ENCODE measurements around the gene FCRLA.

The FCRLA gene

GRCh38 chr1:161731981-161732718, 25.1 kb downstream of the FCRLA start:
- H3K36me3 ChIP-seq (ENCODE audit: insufficient read depth): no peaks in the 10 kb centered on the region
- H4K20me1 ChIP-seq (ENCODE audit: insufficient read depth): no peaks in the 10 kb centered on the region
- TF ChIP-seq CTCF (conservative IDR thresholded peaks at IDR 0.05; ENCODE audit: low read depth, low read length): no peak
- no peak overlapping the region for H3K27ac ChIP-seq
- no peak overlapping the region for H2AFZ ChIP-seq (ENCODE audit: low read depth)
- H3K79me2 ChIP-seq (ENCODE audit: insufficient read depth, low read depth): no peaks in the 10 kb centered on the region
- H3K4me3 ChIP-seq (IDR thresholded peaks at IDR 0.05; ENCODE audit: insufficient read depth, low read depth, low read length): no peak overlapping the region
- H3K27me3 ChIP-seq (ENCODE audit: insufficient read depth, low read depth): no peaks in the 10 kb centered on the region
- H3K4me2 ChIP-seq: no peak overlapping the region
- H3K9ac ChIP-seq: no peak overlapping the region
- peaks cover 28% of the 10 kb centered on the region for H3K4me1 ChIP-seq (ENCODE audit: low read depth, poor library complexity, severe bottlenecking)

GRCh38 chr1:161733526-161733925, 26.5 kb downstream of the FCRLA start:
- no peak for TF ChIP-seq CTCF (conservative IDR thresholded peaks at IDR 0.05; ENCODE audit: low read depth, low read length)
- Histone ChIP-seq H3K9ac (no peak overlapping the region), H3K27ac (no peak overlapping the region), H3K36me3 (ENCODE audit: insufficient read depth) (no peaks in the 10 kb centered on the region), H3K4me1 (ENCODE audit: low read depth, poor library complexity, severe bottlenecking) (peaks cover 19% of the 10 kb centered on the region), H3K79me2 (ENCODE audit: insufficient read depth, low read depth) (no peaks in the 10 kb centered on the region), H3K4me2 (no peak overlapping the region), H3K27me3 (ENCODE audit: insufficient read depth, low read depth) (no peaks in the 10 kb centered on the region), H3K4me3 (IDR thresholded peaks at IDR 0.05; ENCODE audit: insufficient read depth, low read depth, low read length) (no peak overlapping the region), H4K20me1 (ENCODE audit: insufficient read depth) (no peaks in the 10 kb centered on the region), H2AFZ (ENCODE audit: low read depth) (no peak overlapping the region)

GRCh38 chr1:161735837-161736236, 28.8 kb downstream of the FCRLA start:
- Histone ChIP-seq H3K4me1 (ENCODE audit: low read depth, poor library complexity, severe bottlenecking) (peaks cover 9% of the 10 kb centered on the region), H4K20me1 (ENCODE audit: insufficient read depth) (no peaks in the 10 kb centered on the region), H2AFZ (ENCODE audit: low read depth) (no peak overlapping the region), H3K4me2 (no peak overlapping the region), H3K27ac (no peak overlapping the region), H3K79me2 (ENCODE audit: insufficient read depth, low read depth) (no peaks in the 10 kb centered on the region), H3K27me3 (ENCODE audit: insufficient read depth, low read depth) (no peaks in the 10 kb centered on the region), H3K4me3 (IDR thresholded peaks at IDR 0.05; ENCODE audit: insufficient read depth, low read depth, low read length) (no peak overlapping the region), H3K9ac (no peak overlapping the region), H3K36me3 (ENCODE audit: insufficient read depth) (no peaks in the 10 kb centered on the region)
- TF ChIP-seq CTCF (conservative IDR thresholded peaks at IDR 0.05; ENCODE audit: low read depth, low read length): no peak

- H3K4me2 ChIP-seq: no peak overlapping the region
Observed at GRCh38 chr1:161736335-161736969, 29.4 kb downstream of the FCRLA start.

More at GRCh38 chr1:161736335-161736969, 29.4 kb downstream of the FCRLA start:
- no peaks in the 10 kb centered on the region for H3K79me2 ChIP-seq (ENCODE audit: insufficient read depth, low read depth)
- H3K36me3 ChIP-seq (ENCODE audit: insufficient read depth): no peaks in the 10 kb centered on the region
- no peak overlapping the region for H3K27ac ChIP-seq
- H3K4me3 ChIP-seq (IDR thresholded peaks at IDR 0.05; ENCODE audit: insufficient read depth, low read depth, low read length): no peak overlapping the region
- H4K20me1 ChIP-seq (ENCODE audit: insufficient read depth): no peaks in the 10 kb centered on the region
- no peak for TF ChIP-seq CTCF (conservative IDR thresholded peaks at IDR 0.05; ENCODE audit: low read depth, low read length)
- no peak overlapping the region for H3K9ac ChIP-seq
- H2AFZ ChIP-seq (ENCODE audit: low read depth): no peak overlapping the region
- H3K4me1 ChIP-seq (ENCODE audit: low read depth, poor library complexity, severe bottlenecking): peaks cover 15% of the 10 kb centered on the region
- H3K27me3 ChIP-seq (ENCODE audit: insufficient read depth, low read depth): no peaks in the 10 kb centered on the region

Data from KMS-11 (cell line).